Heart left ventricle (tissue), 13 donors: Measurements from ENCODE around the gene ZBTB7B.
A peak's percentile ranks its signal among the peaks of the same experiment; 100 is the strongest.

Source experiments
- POLR2A ChIP-seq, 2 donors: fragments of 450-650 bp; IDR thresholded peaks; one replicate each; pipeline ENCODE4 v1.6.1; 2017; ENCODE audit warnings: antibody characterized with exemption in 2 of 2, mild to moderate bottlenecking in 2 of 2, moderate library complexity in 2 of 2
- TF ChIP-seq, protein P1 (sequence below), 12 donors: fragments of 200-600 bp; sonication (generic) in 4 of 12; IDR thresholded peaks; one replicate each; pipeline versions ENCODE4 v1.5.0 to v1.8.0; 2018 to 2022; ENCODE audit warnings: antibody characterized with exemption in 12 of 12, mild to moderate bottlenecking in 5 of 12
- donor health status: ischemic (EF 13 %, LVEDD 7.1; RV severe dilation, severe dysfunction).
- donor health status: DM: no; HTN: yes; CAD: no.
- donor health status: DM: no; HTN: no; CAD: no.
- donor health status: ischemic (EF 25% LVEDD 6.9; RV normal size, moderate dysfunction).
- donor health status: ischemic (EF 25% LVEDD 5.7; RV mildly dilated, moderate dysfunction).
- donor health status: ischemic (EF 35%, LVEDD 5.7; RV mildly dilated, moderate dysfunction).
- donor health status: nonischemic (EF 11% LVEDD 7.7; RV severe dilation, severe dysfunction).
- donor health status: DM: yes; HTN: yes; CAD: no.
- donor health status: PGD.
- donor health status: ischemic (EF 29% LVEDD 5.4; RV normal size, mild dysfunction).
- donor health status: nonischemic (EF 23%, LVEDD 6.1; RV moderate dilation, normal function).

DNA sequence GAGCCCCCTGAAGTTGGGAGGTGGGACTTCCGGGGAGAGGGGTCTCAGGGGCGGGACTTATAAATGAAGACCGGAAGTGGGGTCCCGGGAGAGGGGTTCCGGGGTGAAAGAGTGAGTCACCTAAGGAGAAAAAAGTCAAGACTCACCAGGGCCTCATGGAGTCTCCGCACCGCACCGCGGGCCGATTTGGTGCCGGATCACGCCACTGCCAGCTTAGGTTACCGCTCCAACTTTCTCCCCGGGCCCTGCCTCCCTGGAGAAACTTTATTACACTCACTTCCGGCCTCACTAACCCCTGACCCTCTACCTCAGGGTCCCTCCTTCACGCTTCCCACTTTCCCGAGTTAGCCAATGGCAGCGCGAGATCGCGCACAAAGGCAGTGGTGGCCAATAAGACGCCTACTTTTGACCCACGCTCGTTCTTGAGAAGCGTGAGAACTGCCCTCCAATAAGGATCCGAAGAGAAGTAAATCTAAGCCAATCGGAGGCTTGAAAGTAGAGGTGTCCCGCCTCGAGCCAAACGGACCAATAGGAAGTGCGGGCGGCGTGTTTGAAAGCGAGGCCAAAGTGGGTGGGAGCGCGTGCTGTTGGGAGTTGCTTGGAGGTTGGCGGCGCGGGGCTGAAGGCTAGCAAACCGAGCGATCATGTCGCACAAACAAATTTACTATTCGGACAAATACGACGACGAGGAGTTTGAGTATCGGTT lies 28.3 kb upstream of the ZBTB7B start, which contains the start of gene CKS1B:
- peak in 1 of 2 donors; percentile 51 for TF ChIP-seq POLR2A (IDR thresholded peaks at IDR 0.05)
- TF ChIP-seq, protein P1, sequence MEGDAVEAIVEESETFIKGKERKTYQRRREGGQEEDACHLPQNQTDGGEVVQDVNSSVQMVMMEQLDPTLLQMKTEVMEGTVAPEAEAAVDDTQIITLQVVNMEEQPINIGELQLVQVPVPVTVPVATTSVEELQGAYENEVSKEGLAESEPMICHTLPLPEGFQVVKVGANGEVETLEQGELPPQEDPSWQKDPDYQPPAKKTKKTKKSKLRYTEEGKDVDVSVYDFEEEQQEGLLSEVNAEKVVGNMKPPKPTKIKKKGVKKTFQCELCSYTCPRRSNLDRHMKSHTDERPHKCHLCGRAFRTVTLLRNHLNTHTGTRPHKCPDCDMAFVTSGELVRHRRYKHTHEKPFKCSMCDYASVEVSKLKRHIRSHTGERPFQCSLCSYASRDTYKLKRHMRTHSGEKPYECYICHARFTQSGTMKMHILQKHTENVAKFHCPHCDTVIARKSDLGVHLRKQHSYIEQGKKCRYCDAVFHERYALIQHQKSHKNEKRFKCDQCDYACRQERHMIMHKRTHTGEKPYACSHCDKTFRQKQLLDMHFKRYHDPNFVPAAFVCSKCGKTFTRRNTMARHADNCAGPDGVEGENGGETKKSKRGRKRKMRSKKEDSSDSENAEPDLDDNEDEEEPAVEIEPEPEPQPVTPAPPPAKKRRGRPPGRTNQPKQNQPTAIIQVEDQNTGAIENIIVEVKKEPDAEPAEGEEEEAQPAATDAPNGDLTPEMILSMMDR (IDR thresholded peaks at IDR 0.05), result no peak
